HUES48 (cell line): Measurements from ENCODE around the gene CD1D.

Experiments used
- H3K27ac ChIP-seq: one replicate; pipeline ENCODE4 v1.7.0; 2013; ENCODE audit warnings: low read depth, low read length, inconsistent platforms
- H3K27me3 ChIP-seq: 2 replicates; pipeline ENCODE4 v1.6.1; 2013; ENCODE audit warnings: mild to moderate bottlenecking, low read length; ENCODE audit not compliant: control insufficient read depth, insufficient read depth
- H3K36me3 ChIP-seq: 2 replicates; pipeline ENCODE4 v1.6.1; 2013; ENCODE audit warnings: low read length; ENCODE audit not compliant: control insufficient read depth, insufficient read depth
- H3K4me1 ChIP-seq: 2 replicates; pipeline ENCODE4 v1.6.1; 2013; ENCODE audit warnings: mild to moderate bottlenecking, low read length; ENCODE audit not compliant: control insufficient read depth, insufficient read depth
- H3K4me3 ChIP-seq: 2 replicates; pipeline ENCODE4 v1.5.1; 2013; ENCODE audit warnings: mild to moderate bottlenecking, low read depth, low read length
- H3K9ac ChIP-seq: 2 replicates; pipeline ENCODE4 v1.6.1; 2013; ENCODE audit warnings: mild to moderate bottlenecking, low read depth, low read length, moderate library complexity
- H3K9me3 ChIP-seq: 2 replicates; pipeline ENCODE4 v1.6.1; 2013; ENCODE audit warnings: low read length; ENCODE audit not compliant: control insufficient read depth, insufficient read depth

CD1D gene

DNA sequence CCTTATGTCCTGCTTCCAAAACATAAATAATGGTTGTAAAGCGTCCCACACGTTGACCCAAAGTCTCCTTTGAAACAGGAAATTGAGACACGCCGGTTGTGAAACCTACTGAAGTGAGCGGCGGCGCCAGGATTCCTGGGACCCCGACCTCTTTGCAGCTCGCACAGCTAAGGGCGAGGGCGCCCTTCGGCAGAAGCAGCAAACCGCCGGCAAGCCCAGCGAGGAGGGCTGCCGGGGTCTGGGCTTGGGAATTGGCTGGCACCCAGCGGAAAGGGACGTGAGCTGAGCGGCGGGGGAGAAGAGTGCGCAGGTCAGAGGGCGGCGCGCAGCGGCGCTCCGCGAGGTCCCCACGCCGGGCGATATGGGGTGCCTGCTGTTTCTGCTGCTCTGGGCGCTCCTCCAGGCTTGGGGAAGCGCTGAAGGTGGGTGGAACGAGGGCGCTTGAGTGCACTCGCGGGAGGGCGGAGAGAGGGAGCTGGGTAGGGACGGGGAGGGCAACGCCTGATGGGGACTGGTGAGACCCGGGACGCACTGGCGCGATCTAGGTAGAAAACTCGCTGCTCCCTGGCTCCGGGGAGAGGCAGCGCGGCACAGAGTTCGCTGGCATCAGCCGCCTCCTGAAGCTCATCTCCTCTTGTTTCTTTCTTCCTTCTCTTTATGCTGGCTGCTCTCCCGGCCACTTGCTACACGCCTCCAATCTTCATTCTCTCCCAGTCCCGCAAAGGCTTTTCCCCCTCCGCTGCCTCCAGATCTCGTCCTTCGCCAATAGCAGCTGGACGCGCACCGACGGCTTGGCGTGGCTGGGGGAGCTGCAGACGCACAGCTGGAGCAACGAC lies at the start of gene CD1D:
TSS of gene CD1D (plus strand) at position 155 of the 836 bp plus-strand sequence. CDS start at position 362, 207 bp downstream.
- no peaks in the 10 kb centered on the region for H3K9me3 ChIP-seq
- no peak within 1 kb of the TSS for H3K27ac ChIP-seq
- peak within 1 kb of the TSS; percentile 70 for H3K4me3 ChIP-seq
- H3K4me1 ChIP-seq: peaks cover 18% of the 10 kb centered on the region
- H3K36me3 ChIP-seq: no peaks in the 10 kb centered on the region
- H3K27me3 ChIP-seq: peaks cover 88% of the 10 kb centered on the region
- H3K9ac ChIP-seq: no peak within 1 kb of the TSS

- no peak overlapping the region for H3K4me3 ChIP-seq
- H3K27me3 ChIP-seq: no peaks in the 10 kb centered on the region
- H3K9me3 ChIP-seq: no peaks in the 10 kb centered on the region
- no peaks in the 10 kb centered on the region for H3K4me1 ChIP-seq
- no peaks in the 10 kb centered on the region for H3K36me3 ChIP-seq
- no peak overlapping the region for H3K27ac ChIP-seq
- no peak overlapping the region for H3K9ac ChIP-seq
Observed at GRCh38 chr1:158131217-158131616, 49.5 kb upstream of the CD1D start.

DNA sequence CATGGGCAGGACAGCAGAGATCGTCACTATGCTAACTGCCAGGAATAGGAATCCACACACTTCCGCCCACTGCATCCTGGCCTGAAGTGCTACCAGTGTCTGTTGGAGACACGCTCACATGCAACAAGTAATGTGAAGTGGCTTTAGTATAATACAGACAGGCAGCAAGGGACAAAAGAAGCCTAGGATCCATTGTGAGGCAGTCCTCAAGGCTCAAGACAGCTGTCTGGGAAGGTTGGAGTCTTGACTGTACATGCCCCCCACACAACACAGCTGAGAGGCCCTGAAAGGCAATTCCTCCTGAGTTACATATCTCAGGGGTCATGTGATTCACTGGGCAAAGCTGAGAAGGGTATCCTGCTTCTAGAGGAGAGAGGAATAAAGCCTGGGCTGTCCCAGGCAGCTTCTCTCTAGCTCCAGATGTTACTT lies 39.9 kb upstream of the CD1D start:
- no peak overlapping the region for H3K9ac ChIP-seq
- no peak overlapping the region for H3K4me3 ChIP-seq
- no peaks in the 10 kb centered on the region for H3K36me3 ChIP-seq
- no peaks in the 10 kb centered on the region for H3K4me1 ChIP-seq
- no peaks in the 10 kb centered on the region for H3K9me3 ChIP-seq
- H3K27me3 ChIP-seq: no peaks in the 10 kb centered on the region
- no peak overlapping the region for H3K27ac ChIP-seq

DNA sequence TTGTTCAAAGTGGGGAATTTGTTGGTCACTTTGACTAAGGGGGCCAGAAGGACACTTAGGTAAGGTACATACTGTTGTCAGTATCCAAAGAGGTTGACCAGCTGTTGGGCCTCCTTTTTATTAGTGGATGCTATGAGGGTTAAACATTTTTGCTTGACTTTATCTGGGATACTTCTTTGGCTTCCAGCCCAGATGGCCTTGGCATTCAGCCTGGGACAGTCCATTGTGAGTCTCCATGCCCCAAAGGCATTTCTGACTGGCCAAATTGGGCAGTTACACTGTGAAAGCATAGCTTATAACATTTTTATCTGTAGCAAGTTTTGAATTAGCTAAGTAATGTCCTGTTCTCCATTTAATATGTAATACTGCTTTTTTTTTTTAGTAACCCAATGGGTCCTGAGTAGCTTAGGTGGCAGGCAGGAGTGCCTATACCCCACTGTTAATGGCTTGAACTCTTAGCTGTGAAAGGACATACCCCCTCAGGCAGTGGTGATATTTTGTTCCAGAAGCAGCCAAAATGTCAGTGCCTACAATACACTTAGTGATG lies 35.4 kb upstream of the CD1D start:
- Histone ChIP-seq H3K4me3 (no peak overlapping the region), H3K36me3 (no peaks in the 10 kb centered on the region), H3K9ac (no peak overlapping the region), H3K27ac (no peak overlapping the region), H3K4me1 (0 out of 2 replicates have a peak, but pooled peaks cover 2% of the 10 kb centered on the region), H3K9me3 (no peaks in the 10 kb centered on the region), H3K27me3 (peaks cover 13% of the 10 kb centered on the region)

GRCh38 chr1:158146165-158146564 lies 34.5 kb upstream of the CD1D start:
- Histone ChIP-seq H3K4me1 (0 out of 2 replicates have a peak, but pooled peaks cover 2% of the 10 kb centered on the region), H3K4me3 (no peak overlapping the region), H3K27ac (no peak overlapping the region), H3K27me3 (peaks cover 19% of the 10 kb centered on the region), H3K9ac (no peak overlapping the region), H3K36me3 (no peaks in the 10 kb centered on the region), H3K9me3 (no peaks in the 10 kb centered on the region)

DNA sequence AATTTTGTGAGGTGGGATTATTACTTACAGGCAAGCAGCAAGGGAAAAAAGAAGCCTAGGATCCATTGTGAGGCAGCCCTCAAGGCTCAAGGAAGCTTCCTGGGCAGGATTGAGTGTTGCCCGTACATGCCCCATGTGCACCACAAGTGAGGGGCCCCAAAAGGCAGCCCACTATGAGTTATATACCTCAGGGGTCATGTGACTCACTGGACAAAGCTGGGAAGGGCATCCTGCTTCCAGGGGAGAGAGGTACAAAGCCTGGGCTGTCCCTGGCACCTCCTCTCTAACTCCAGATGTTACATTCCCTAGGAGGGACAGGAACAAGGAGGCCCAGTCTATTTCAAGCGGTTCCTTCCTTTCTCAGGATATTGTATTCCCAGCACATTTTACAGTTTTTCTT lies 34.0 kb upstream of the CD1D start:
- H3K36me3 ChIP-seq: no peaks in the 10 kb centered on the region
- no peaks in the 10 kb centered on the region for H3K9me3 ChIP-seq
- peaks cover 19% of the 10 kb centered on the region for H3K27me3 ChIP-seq
- no peak overlapping the region for H3K9ac ChIP-seq
- H3K27ac ChIP-seq: no peak overlapping the region
- 0 out of 2 replicates have a peak, but pooled peaks cover 2% of the 10 kb centered on the region for H3K4me1 ChIP-seq
- H3K4me3 ChIP-seq: no peak overlapping the region

GRCh38 chr1:158147401-158147800 lies 33.3 kb upstream of the CD1D start:
- Histone ChIP-seq H3K36me3 (no peaks in the 10 kb centered on the region), H3K4me3 (no peak overlapping the region), H3K27ac (no peak overlapping the region)

GRCh38 chr1:158147869-158148268 lies 32.8 kb upstream of the CD1D start:
- H3K27me3 ChIP-seq: peaks cover 19% of the 10 kb centered on the region
- no peak overlapping the region for H3K4me3 ChIP-seq
- 0 out of 2 replicates have a peak, but pooled peaks cover 2% of the 10 kb centered on the region for H3K4me1 ChIP-seq

More at GRCh38 chr1:158147401-158147800, 33.3 kb upstream of the CD1D start:
- no peak overlapping the region for H3K9ac ChIP-seq
- H3K4me1 ChIP-seq: 0 out of 2 replicates have a peak, but pooled peaks cover 2% of the 10 kb centered on the region
- no peaks in the 10 kb centered on the region for H3K9me3 ChIP-seq
- peaks cover 19% of the 10 kb centered on the region for H3K27me3 ChIP-seq

GRCh38 chr1:158148468-158148867 lies 32.2 kb upstream of the CD1D start:
- Histone ChIP-seq H3K27me3 (peaks cover 22% of the 10 kb centered on the region), H3K36me3 (no peaks in the 10 kb centered on the region), H3K27ac (no peak overlapping the region), H3K9ac (no peak overlapping the region), H3K9me3 (no peaks in the 10 kb centered on the region), H3K4me1 (0 out of 2 replicates have a peak, but pooled peaks cover 2% of the 10 kb centered on the region), H3K4me3 (no peak overlapping the region)

More at GRCh38 chr1:158147869-158148268, 32.8 kb upstream of the CD1D start:
- Histone ChIP-seq H3K36me3 (no peaks in the 10 kb centered on the region), H3K9me3 (no peaks in the 10 kb centered on the region), H3K9ac (no peak overlapping the region), H3K27ac (no peak overlapping the region)

DNA sequence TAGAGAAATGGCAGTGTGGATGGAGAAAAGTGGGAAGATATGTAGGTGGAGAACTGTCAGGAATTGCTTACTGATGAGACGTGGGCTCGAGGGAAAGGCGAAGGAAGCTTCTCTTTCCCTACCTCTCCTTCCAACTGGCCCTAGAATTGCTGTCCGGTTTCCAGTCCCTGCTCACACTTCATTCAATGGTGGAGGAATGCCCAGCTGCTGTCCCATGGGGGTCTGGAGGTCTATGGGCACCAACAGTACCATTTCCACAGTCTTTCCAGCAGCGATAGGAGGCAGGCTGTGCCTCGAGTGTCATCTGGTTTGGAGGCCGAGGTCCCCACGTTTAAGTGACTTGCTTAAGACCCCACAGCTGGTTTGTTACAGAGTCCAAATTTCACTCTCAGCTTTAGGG lies 31.5 kb upstream of the CD1D start:
- Histone ChIP-seq H3K9ac (no peak overlapping the region), H3K4me1 (0 out of 2 replicates have a peak, but pooled peaks cover 3% of the 10 kb centered on the region), H3K27ac (no peak overlapping the region), H3K4me3 (peak overlapping the region; percentile 53), H3K27me3 (peaks cover 22% of the 10 kb centered on the region), H3K36me3 (no peaks in the 10 kb centered on the region), H3K9me3 (no peaks in the 10 kb centered on the region)
